C4-2B (cell line): ENCODE measurements around the gene CSAD.

Experiments used
- ZFX ChIP-seq: fragments of 450-650 bp; IDR thresholded peaks from 2 replicates; pipeline ENCODE4 v1.6.1; 2017
- TF ChIP-seq, protein P1 (sequence below): fragments of 450-650 bp; conservative IDR thresholded peaks from 2 replicates; pipeline ENCODE4 v1.5.1; 2017; ENCODE audit warnings: mild to moderate bottlenecking

DNA sequence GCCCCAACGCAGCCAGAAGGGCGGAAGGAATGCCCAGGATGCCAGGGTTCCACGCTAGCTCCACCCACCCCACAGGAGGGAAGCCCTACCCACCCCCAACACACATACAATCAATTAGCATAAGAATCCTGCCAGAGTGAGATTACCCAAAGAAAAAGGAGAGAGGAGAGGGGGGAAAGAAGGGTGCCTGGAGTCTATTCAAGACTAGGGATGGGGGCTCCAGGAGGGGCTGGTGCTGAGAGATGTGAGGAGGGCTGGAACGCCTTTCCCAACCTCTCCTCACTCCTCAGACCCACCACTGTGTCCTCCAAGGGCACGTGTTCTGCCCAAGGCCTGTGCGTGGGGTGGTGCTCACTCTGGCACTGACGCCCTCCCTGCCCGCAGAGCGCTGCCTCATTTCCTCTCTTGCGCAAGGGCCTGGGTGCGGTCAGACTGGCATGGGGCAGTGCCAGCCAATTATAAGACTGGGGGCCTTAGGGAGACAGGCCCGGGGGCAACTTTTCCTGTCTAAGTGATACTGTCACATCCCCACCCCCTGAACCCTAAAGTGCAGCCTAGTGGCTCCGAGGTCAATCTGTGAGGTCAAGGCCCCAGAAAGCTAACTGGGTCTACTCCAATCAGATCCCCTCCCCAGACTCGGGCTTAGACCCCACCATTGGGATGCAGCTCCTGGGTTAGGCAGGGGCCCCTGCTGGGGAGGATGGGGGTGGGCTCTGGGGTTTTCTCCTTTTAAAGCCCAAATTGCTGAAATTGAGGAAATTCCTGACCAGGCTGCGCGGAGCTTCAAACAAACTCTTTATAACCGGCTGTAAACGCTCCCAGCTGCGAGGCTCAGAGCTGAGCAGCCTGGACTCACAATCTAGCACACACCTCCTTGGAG lies 36.6 kb upstream of the CSAD start:
- TF ChIP-seq, protein P1, sequence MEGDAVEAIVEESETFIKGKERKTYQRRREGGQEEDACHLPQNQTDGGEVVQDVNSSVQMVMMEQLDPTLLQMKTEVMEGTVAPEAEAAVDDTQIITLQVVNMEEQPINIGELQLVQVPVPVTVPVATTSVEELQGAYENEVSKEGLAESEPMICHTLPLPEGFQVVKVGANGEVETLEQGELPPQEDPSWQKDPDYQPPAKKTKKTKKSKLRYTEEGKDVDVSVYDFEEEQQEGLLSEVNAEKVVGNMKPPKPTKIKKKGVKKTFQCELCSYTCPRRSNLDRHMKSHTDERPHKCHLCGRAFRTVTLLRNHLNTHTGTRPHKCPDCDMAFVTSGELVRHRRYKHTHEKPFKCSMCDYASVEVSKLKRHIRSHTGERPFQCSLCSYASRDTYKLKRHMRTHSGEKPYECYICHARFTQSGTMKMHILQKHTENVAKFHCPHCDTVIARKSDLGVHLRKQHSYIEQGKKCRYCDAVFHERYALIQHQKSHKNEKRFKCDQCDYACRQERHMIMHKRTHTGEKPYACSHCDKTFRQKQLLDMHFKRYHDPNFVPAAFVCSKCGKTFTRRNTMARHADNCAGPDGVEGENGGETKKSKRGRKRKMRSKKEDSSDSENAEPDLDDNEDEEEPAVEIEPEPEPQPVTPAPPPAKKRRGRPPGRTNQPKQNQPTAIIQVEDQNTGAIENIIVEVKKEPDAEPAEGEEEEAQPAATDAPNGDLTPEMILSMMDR, result no peak
- no peak for TF ChIP-seq ZFX
